Nephron progenitor cell (in vitro differentiated cells): Measurements from ENCODE around the gene BEST3.
A peak's percentile ranks its signal among the peaks of the same experiment; 100 is the strongest.

Experiments used
- DNase-seq: peaks from one replicate; pipeline ENCODE4 v3.0.0; 2021
- H3K27ac Mint-ChIP-seq: 2 replicates; pipeline ENCODE4 v1.8.0; 2021; ENCODE audit warnings: mild to moderate bottlenecking, moderate library complexity, mixed read lengths
- H3K27me3 Mint-ChIP-seq: 2 replicates; pipeline ENCODE4 v1.8.0; 2021; ENCODE audit warnings: mild to moderate bottlenecking, low read depth, mixed read lengths; ENCODE audit not compliant: poor library complexity
- H3K36me3 Mint-ChIP-seq: 2 replicates; pipeline ENCODE4 v1.8.0; 2021; ENCODE audit warnings: low read depth, mixed read lengths
- H3K4me1 Mint-ChIP-seq: 2 replicates; pipeline ENCODE4 v1.8.0; 2021; ENCODE audit warnings: mixed read lengths
- H3K4me3 Mint-ChIP-seq: 2 replicates; pipeline ENCODE4 v1.8.0; 2021; ENCODE audit warnings: mild to moderate bottlenecking, moderate library complexity, mixed read lengths
- H3K9me3 Mint-ChIP-seq: 2 replicates; pipeline ENCODE4 v1.8.0; 2021; ENCODE audit warnings: mild to moderate bottlenecking, moderate library complexity, mixed read lengths
- CTCF ChIP-seq: fragments of 200-600 bp; sonication (generic); IDR thresholded peaks from 2 replicates; pipeline ENCODE4 v1.5.0; 2021; ENCODE audit warnings: antibody characterized with exemption

Gene BEST3

GRCh38 chr12:69658203-69658602 is 40.9 kb downstream of the BEST3 start:
- Mint-ChIP-seq H3K9me3 (no peaks in the 10 kb centered on the region), H3K27me3 (no peaks in the 10 kb centered on the region), H3K27ac (no peak overlapping the region), H3K36me3 (no peaks in the 10 kb centered on the region), H3K4me1 (peaks cover 25% of the 10 kb centered on the region), H3K4me3 (no peak overlapping the region)
- no peak for DNase-seq
- no peak for TF ChIP-seq CTCF

GRCh38 chr12:69657376-69658137 is 41.5 kb downstream of the BEST3 start:
- peak overlapping the region; percentile 14 for H3K4me3 Mint-ChIP-seq
- no peaks in the 10 kb centered on the region for H3K9me3 Mint-ChIP-seq
- TF ChIP-seq CTCF, result no peak
- H3K36me3 Mint-ChIP-seq, result no peaks in the 10 kb centered on the region
- H3K27me3 Mint-ChIP-seq, result no peaks in the 10 kb centered on the region
- peak overlapping the region; percentile 72 for H3K27ac Mint-ChIP-seq
- peaks cover 25% of the 10 kb centered on the region for H3K4me1 Mint-ChIP-seq
- DNase-seq, result peak; percentile 54

- no peaks in the 10 kb centered on the region for H3K36me3 Mint-ChIP-seq
- H3K4me3 Mint-ChIP-seq, result no peak overlapping the region
- peaks cover 4% of the 10 kb centered on the region for H3K27me3 Mint-ChIP-seq
- no peaks in the 10 kb centered on the region for H3K9me3 Mint-ChIP-seq
- DNase-seq, result no peak
- H3K27ac Mint-ChIP-seq, result no peak overlapping the region
- peaks cover 27% of the 10 kb centered on the region for H3K4me1 Mint-ChIP-seq
- TF ChIP-seq CTCF, result no peak
These were observed 43.3 kb downstream of the BEST3 start for GRCh38 chr12:69655616-69656340.

GRCh38 chr12:69653703-69654102 is 45.4 kb downstream of the BEST3 start:
- Mint-ChIP-seq H3K4me3 (no peak overlapping the region), H3K36me3 (no peaks in the 10 kb centered on the region), H3K4me1 (peaks cover 22% of the 10 kb centered on the region), H3K9me3 (no peaks in the 10 kb centered on the region), H3K27ac (no peak overlapping the region), H3K27me3 (peaks cover 6% of the 10 kb centered on the region)
- no peak for TF ChIP-seq CTCF
- no peak for DNase-seq

GRCh38 chr12:69651922-69652321 is 47.2 kb downstream of the BEST3 start:
- no peak for TF ChIP-seq CTCF
- no peaks in the 10 kb centered on the region for H3K36me3 Mint-ChIP-seq
- no peak overlapping the region for H3K27ac Mint-ChIP-seq
- H3K4me3 Mint-ChIP-seq, result no peak overlapping the region
- H3K4me1 Mint-ChIP-seq, result peaks cover 7% of the 10 kb centered on the region
- no peak for DNase-seq
- no peaks in the 10 kb centered on the region for H3K9me3 Mint-ChIP-seq
- peaks cover 6% of the 10 kb centered on the region for H3K27me3 Mint-ChIP-seq
